Myometrial cell (primary cell): ENCODE measurements around the gene OR8K5. TPM values are rescaled to one million over a fixed set of nuclear protein-coding genes. Genes with fewer than 3 reads are reported as not detected.

ENCODE experiments used
- total RNA-seq: library from RNA; depleted of rRNA; stranded (reverse); fragments of >200 nt; gene quantifications from 2 replicates; pipeline ENCODE4 v1.2.3, GENCODE V29; 2015

Gene OR8K5, protein sequence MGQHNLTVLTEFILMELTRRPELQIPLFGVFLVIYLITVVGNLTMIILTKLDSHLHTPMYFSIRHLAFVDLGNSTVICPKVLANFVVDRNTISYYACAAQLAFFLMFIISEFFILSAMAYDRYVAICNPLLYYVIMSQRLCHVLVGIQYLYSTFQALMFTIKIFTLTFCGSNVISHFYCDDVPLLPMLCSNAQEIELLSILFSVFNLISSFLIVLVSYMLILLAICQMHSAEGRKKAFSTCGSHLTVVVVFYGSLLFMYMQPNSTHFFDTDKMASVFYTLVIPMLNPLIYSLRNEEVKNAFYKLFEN
- not detected in 2 replicates for total RNA-seq

DNA sequence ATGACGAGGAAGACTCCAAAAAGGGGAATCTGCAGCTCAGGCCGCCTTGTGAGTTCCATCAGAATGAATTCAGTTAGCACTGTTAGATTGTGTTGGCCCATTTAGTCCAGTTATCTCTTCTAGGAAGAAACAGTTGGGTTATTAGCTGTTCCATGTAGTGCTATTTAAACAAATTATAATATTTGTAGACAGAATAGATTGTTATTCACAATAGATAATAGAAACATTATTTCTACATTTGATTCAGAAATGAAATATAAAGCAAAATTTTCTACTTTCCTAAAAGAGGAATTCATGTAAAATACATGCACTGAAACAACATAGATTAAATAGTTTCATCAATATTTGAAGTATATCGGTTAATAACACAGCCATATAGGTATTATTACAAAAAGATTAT lies at the start of gene OR8K5:
Gene OR8K5, minus strand, starts transcription at position 101 of the 400 bp plus-strand sequence. Its CDS starts 0 bp downstream, at position 101.

DNA sequence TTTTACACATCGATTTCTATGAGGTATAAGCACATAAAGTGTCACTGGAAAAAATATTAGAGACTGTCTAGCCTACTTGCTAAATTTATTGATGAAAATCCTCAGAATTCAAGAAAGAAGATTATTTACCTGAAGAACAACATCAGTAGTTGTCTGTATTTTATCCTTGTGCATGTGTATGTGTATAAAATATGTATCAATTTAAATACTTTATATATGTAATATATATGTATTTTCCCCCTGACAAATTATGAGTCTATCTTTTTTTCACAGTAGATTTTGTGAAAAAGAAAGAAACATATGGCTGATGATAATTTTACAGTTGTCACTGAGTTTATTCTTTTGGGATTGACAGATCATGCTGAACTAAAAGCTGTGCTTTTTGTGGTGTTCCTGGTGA lies 16.2 kb upstream of the OR8K5 start, which contains the start of gene OR5J2:
Gene OR5J2, plus strand, starts transcription at position 301 of the 400 bp plus-strand sequence. Its CDS starts 0 bp downstream, at position 301.

DNA sequence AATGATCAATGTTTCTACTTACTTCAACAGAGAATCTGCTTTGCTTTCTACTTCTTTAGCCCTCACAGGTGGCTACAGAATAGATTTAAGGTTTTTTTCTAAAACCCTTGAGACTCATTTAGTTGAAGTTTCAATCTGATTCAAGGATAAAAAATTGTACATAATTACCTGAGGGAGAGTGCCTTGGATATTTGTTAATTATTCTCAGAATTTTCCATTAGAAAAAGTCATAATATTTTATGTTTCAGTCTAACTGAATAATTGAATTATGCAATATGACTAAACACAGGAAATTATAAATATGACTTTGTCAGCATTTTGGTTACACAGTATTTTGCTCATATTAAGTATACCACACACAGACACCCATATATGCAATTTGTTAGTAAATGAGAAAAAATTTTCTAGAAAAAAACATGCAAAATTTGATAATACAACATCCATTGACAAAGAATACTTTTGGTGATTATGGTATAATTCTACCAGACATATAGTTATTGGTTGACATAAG lies 19.9 kb downstream of the OR8K5 start, which contains the start of gene OR8J3:
Gene OR8J3, minus strand, starts transcription at position 51 of the 511 bp plus-strand sequence. CDS start 2,483 bp downstream, outside the sequence.

DNA sequence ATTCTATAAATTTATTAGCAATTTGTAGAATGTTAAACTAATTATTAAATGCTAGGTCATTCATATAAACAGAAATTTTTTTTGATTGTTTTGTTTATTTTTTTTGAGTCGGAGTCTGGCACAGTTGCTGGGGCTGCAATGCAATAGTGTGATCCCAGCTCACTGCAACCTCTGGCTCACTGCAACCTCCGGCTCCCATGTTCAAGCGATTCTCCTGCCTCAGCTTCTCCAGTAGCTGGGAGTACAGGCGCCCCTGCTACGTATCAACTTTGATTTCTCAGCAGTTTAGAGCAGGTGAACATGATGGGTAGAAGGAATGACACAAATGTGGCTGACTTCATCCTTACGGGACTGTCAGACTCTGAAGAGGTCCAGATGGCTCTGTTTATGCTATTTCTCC lies 38.0 kb downstream of the OR8K5 start, which contains the start of gene OR8H3:
Gene OR8H3, plus strand, starts transcription at position 301 of the 400 bp plus-strand sequence. Its CDS starts 0 bp downstream, at position 301.

Other genes with a start within 250 kb of the OR8K5 start
- gene OR5W2, start 245.7 kb downstream of the OR8K5 start, total RNA-seq, result not detected in 2 replicates
- gene OR5I1, start 223.9 kb downstream of the OR8K5 start, total RNA-seq, result not detected in 2 replicates
- gene OR10AG1, start 190.4 kb downstream of the OR8K5 start, total RNA-seq, result not detected in 2 replicates
- not detected in 2 replicates for gene OR5F1, start 165.7 kb downstream of the OR8K5 start, total RNA-seq
- not detected in 2 replicates for gene OR5AS1, start 132.7 kb downstream of the OR8K5 start, total RNA-seq
- not detected in 2 replicates for gene OR8I2, start 67.0 kb downstream of the OR8K5 start, total RNA-seq
- gene OR8H2, start 56.6 kb downstream of the OR8K5 start, total RNA-seq, result not detected in 2 replicates
- not detected in 2 replicates for gene OR8H3, start 37.9 kb downstream of the OR8K5 start, total RNA-seq
- not detected in 2 replicates for gene OR8J3, start 20.1 kb downstream of the OR8K5 start, total RNA-seq
- not detected in 2 replicates for gene OR5J2, start 16.3 kb upstream of the OR8K5 start, total RNA-seq
- gene OR5T2, start 73.9 kb upstream of the OR8K5 start, total RNA-seq, result not detected in 2 replicates
- not detected in 2 replicates for gene OR5T3, start 91.9 kb upstream of the OR8K5 start, total RNA-seq
- not detected in 2 replicates for gene OR5T1, start 113.8 kb upstream of the OR8K5 start, total RNA-seq
- not detected in 2 replicates for gene OR8H1, start 131.9 kb upstream of the OR8K5 start, total RNA-seq
- gene OR8K3, start 154.8 kb upstream of the OR8K5 start, total RNA-seq, result not detected in 2 replicates
- gene OR8K1, start 185.7 kb upstream of the OR8K5 start, total RNA-seq, result not detected in 2 replicates
- not detected in 2 replicates for gene OR8J1, start 194.0 kb upstream of the OR8K5 start, total RNA-seq
- gene OR8U1, start 215.3 kb upstream of the OR8K5 start, total RNA-seq, result not detected in 2 replicates